Panc1 (cell line): Measurements from ENCODE around the gene RBX1. TPM values are rescaled to one million over a fixed set of nuclear protein-coding genes. Genes with fewer than 3 reads are reported as not detected.

Experiments
- ATAC-seq: fragments of 200-7000 bp; cut with Tn5 transposase; 2 replicates; pipeline ENCODE4 v1.9.1; 2020; ENCODE audit warnings: mild to moderate bottlenecking, moderate library complexity
- BruUV-seq: library from RNA; stranded (reverse); fragments of 400-500 nt; replicated peaks from 2 replicates; lab custom pipeline; 2021; lab: Mats Ljungman, UMichigan
- CTCF ChIA-PET: fragments of 300-600 bp; sonication (Branson Sonifier 250); formaldehyde crosslinking; loops from one replicate; lab custom pipeline; 2022; ENCODE audit warnings: antibody characterized with exemption; lab: Charles Lee
- POLR2A ChIA-PET: fragments of 300-600 bp; sonication (Branson Sonifier 250); formaldehyde crosslinking; loops from one replicate; lab custom pipeline; 2022; ENCODE audit warnings: antibody characterized with exemption; lab: Charles Lee
- DNase-seq: peaks from one replicate; pipeline ENCODE4 v3.0.0-alpha.2; 2010; ENCODE audit warnings: low read depth, low spot score
- H3K27ac ChIP-seq: 2 replicates; pipeline ENCODE4 v1.5.1; 2011; ENCODE audit warnings: mild to moderate bottlenecking, low read length, inconsistent platforms
- H3K27me3 ChIP-seq: fragments of 200-500 bp; sonication (Bioruptor generic); 2 replicates; pipeline ENCODE4 v1.6.0; 2014; ENCODE audit warnings: low read length, inconsistent platforms; ENCODE audit not compliant: control insufficient read depth, insufficient read depth
- H3K36me3 ChIP-seq: fragments of 200-500 bp; sonication (Bioruptor generic); 2 replicates; pipeline ENCODE4 v1.5.1; 2014; ENCODE audit warnings: inconsistent platforms, mild to moderate bottlenecking, low read length, moderate library complexity; ENCODE audit not compliant: control insufficient read depth, insufficient read depth
- H3K4me1 ChIP-seq: 2 replicates; pipeline ENCODE4 v1.5.1; 2011; ENCODE audit warnings: inconsistent platforms, mild to moderate bottlenecking, low read length, moderate library complexity; ENCODE audit not compliant: control insufficient read depth, insufficient read depth
- H3K4me3 ChIP-seq, 2 experiments: 2 replicates each; pipeline ENCODE4 v1.5.1; 2011 to 2012; ENCODE audit warnings: low read depth in 2 of 2, low read length in 2 of 2, mild to moderate bottlenecking in 2 of 2, inconsistent platforms in 1 of 2, moderate library complexity in 1 of 2
- H3K9me3 ChIP-seq: fragments of 200-500 bp; sonication (Bioruptor generic); 2 replicates; pipeline ENCODE4 v1.5.1; 2014; ENCODE audit warnings: low read depth, mild to moderate bottlenecking, inconsistent platforms, low read length, moderate library complexity; ENCODE audit not compliant: control insufficient read depth, insufficient read depth
- POLR2AphosphoS5 ChIP-seq: IDR thresholded peaks from 2 replicates; pipeline ENCODE4 v1.6.1; 2012; ENCODE audit warnings: mild to moderate bottlenecking, low read depth, low read length, moderate library complexity
- SIN3A ChIP-seq: IDR thresholded peaks from 2 replicates; pipeline ENCODE4 v1.6.1; 2012; ENCODE audit warnings: low read depth, mild to moderate bottlenecking, low read length, moderate library complexity, borderline replicate concordance; ENCODE audit not compliant: insufficient read depth
- TCF7L2 ChIP-seq: IDR thresholded peaks from 2 replicates; pipeline ENCODE4 v1.6.1; 2011; ENCODE audit warnings: mild to moderate bottlenecking, low read depth, low read length, inconsistent platforms
- in situ Hi-C: cut with HindIII; loops from 2 replicates; pipeline ENCODE4 v1.10.0; 2016; ENCODE audit warnings: low sequenced_read_pairs, low pct_unique_long_range_greater_than_20kb
- intact Hi-C: fragments of 100-400 bp; cut with micrococcal nuclease; formaldehyde crosslinking; loops from one replicate; pipeline ENCODE4 v1.10.0; 2022; ENCODE audit not compliant: unreplicated experiment
- total RNA-seq: library from RNA; stranded (reverse); gene quantifications from one replicate; pipeline ENCODE4 v1.2.1, GENCODE V29; 2021; ENCODE audit not compliant: unreplicated experiment
- TF ChIP-seq, protein P1 (sequence below): fragments of 450-650 bp; IDR thresholded peaks from 2 replicates; pipeline ENCODE4 v1.5.1; 2017; ENCODE audit warnings: mild to moderate bottlenecking
- TF ChIP-seq, protein P2 (sequence below), 2 experiments: IDR thresholded peaks; 2 replicates each; pipeline ENCODE4 v1.6.1; 2011 to 2012; ENCODE audit warnings: low read depth in 2 of 2, control low read depth in 1 of 2, low read length in 1 of 2, mild to moderate bottlenecking in 1 of 2, moderate library complexity in 1 of 2; ENCODE audit not compliant: insufficient read depth in 1 of 2

The RBX1 gene
- total RNA-seq, 1 experiment from 2014 or later = 50.7 TPM

DNA sequence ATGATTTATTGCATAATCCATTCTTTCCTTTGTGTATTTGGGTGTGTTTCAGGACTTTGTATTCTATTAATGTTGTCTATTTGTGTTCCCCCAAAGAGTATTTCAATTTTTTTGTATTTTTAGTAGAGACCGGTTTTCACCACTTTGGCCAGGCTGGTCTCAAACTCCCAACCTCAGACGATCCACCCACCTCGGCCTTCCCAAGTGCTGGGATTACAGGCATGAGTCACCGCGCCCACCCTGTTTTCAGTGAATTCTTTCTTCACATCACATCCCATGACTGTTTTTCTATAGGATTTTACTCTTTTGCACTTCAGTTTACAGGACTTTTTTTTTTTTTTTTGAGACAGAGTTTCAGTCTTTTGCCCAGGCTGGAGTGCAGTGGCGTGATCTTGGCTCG, 46.3 kb downstream of the RBX1 start:
- BruUV-seq = no TSS peak
- Histone ChIP-seq H3K27me3 (no peaks in the 10 kb centered on the region), H3K36me3 (no peaks in the 10 kb centered on the region), H3K27ac (no peak overlapping the region), H3K9me3 (no peaks in the 10 kb centered on the region), H3K4me3 (no peak overlapping the region), H3K4me1 (no peaks in the 10 kb centered on the region)
- intact Hi-C loops = no loop called here
- in situ Hi-C loops = no loop called here
- POLR2A ChIA-PET = no interaction called here
- no peak for ATAC-seq
- no peak for DNase-seq
- TF ChIP-seq POLR2AphosphoS5 = no peak
- TF ChIP-seq, protein P1, sequence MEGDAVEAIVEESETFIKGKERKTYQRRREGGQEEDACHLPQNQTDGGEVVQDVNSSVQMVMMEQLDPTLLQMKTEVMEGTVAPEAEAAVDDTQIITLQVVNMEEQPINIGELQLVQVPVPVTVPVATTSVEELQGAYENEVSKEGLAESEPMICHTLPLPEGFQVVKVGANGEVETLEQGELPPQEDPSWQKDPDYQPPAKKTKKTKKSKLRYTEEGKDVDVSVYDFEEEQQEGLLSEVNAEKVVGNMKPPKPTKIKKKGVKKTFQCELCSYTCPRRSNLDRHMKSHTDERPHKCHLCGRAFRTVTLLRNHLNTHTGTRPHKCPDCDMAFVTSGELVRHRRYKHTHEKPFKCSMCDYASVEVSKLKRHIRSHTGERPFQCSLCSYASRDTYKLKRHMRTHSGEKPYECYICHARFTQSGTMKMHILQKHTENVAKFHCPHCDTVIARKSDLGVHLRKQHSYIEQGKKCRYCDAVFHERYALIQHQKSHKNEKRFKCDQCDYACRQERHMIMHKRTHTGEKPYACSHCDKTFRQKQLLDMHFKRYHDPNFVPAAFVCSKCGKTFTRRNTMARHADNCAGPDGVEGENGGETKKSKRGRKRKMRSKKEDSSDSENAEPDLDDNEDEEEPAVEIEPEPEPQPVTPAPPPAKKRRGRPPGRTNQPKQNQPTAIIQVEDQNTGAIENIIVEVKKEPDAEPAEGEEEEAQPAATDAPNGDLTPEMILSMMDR = no peak
- CTCF ChIA-PET = no interaction called here

DNA sequence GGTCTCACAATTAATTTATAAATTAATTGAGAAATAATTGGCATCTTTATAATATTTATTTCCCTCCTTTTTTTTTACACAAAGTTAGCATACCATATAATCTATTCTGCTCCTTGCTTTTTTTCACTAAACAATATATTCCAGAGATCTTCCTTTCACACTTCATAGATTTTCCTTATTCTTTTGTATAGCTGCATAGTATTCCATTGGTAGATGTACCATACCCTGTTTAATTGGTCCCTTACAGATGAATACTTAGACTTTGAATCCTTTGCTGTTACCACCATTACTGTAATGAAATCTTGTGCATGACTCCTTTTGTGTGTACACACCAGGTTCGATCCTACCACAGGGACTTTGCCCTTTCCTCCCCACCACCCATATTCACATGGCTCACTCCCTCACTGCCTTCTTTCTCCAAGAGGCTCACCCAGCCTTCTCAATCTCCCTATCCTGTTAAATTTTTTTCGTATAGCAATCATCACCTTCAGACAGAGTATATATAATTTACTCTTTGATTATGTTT, 48.9 kb downstream of the RBX1 start:
- TF ChIP-seq POLR2AphosphoS5 (no peak), TCF7L2 (no peak), SIN3A (no peak)
- TF ChIP-seq, protein P2, sequence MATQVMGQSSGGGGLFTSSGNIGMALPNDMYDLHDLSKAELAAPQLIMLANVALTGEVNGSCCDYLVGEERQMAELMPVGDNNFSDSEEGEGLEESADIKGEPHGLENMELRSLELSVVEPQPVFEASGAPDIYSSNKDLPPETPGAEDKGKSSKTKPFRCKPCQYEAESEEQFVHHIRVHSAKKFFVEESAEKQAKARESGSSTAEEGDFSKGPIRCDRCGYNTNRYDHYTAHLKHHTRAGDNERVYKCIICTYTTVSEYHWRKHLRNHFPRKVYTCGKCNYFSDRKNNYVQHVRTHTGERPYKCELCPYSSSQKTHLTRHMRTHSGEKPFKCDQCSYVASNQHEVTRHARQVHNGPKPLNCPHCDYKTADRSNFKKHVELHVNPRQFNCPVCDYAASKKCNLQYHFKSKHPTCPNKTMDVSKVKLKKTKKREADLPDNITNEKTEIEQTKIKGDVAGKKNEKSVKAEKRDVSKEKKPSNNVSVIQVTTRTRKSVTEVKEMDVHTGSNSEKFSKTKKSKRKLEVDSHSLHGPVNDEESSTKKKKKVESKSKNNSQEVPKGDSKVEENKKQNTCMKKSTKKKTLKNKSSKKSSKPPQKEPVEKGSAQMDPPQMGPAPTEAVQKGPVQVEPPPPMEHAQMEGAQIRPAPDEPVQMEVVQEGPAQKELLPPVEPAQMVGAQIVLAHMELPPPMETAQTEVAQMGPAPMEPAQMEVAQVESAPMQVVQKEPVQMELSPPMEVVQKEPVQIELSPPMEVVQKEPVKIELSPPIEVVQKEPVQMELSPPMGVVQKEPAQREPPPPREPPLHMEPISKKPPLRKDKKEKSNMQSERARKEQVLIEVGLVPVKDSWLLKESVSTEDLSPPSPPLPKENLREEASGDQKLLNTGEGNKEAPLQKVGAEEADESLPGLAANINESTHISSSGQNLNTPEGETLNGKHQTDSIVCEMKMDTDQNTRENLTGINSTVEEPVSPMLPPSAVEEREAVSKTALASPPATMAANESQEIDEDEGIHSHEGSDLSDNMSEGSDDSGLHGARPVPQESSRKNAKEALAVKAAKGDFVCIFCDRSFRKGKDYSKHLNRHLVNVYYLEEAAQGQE (IDR thresholded peaks at IDR 0.05; ENCODE audit: insufficient read depth in 1 of 2, low read depth in 2 of 2, low read length in 1 of 2) = no peak
- TF ChIP-seq, protein P1 = no peak
- no peak overlapping the region for H3K4me3 ChIP-seq
- H3K27me3 ChIP-seq = no peaks in the 10 kb centered on the region
- ChIA-PET POLR2A (no interaction called here), CTCF (no interaction called here)
- in situ Hi-C loops (no loop called here), intact Hi-C loops (no loop called here)
- no peaks in the 10 kb centered on the region for H3K9me3 ChIP-seq
- DNase-seq (no peak), ATAC-seq (no peak)
- H3K36me3 ChIP-seq = no peaks in the 10 kb centered on the region
- no peaks in the 10 kb centered on the region for H3K4me1 ChIP-seq
- no TSS peak for BruUV-seq
- no peak overlapping the region for H3K27ac ChIP-seq
